ENCODE measurements around the gene WDR83.
"Not testable (repeated sequence)": the region's sequence is repeated elsewhere in the genome, so short reads cannot be mapped to it uniquely, and the experiment has no call there.

Gene WDR83

GRCh38 chr19:12666265-12667048 is at the start of gene WDR83, which contains the start of gene MAN2B1:
Gene WDR83 (plus strand): TSS chr19:12666807. CDS start chr19:12669791, 2,984 bp downstream.
Gene MAN2B1 (minus strand): TSS chr19:12666742. CDS start chr19:12666701, 41 bp downstream.
- no peak for TF ChIP-seq CTCF (IDR thresholded peaks at IDR 0.05; ENCODE audit: low read depth, low read length, missing control alignments)
- DNase-seq (ENCODE audit: extremely low read depth, low read depth): no peak

GRCh38 chr19:12617646-12618045 is 49.0 kb upstream of the WDR83 start:
- no peak for DNase-seq (ENCODE audit: extremely low read depth, low read depth)
- TF ChIP-seq CTCF (IDR thresholded peaks at IDR 0.05; ENCODE audit: low read depth, low read length, missing control alignments): no peak
- H3K4me3 ChIP-seq (replicated peaks; ENCODE audit: low read depth, low read length): no peak overlapping the region

More at GRCh38 chr19:12666265-12667048, at the start of gene WDR83, which contains the start of gene MAN2B1:
- H3K4me3 ChIP-seq (replicated peaks; ENCODE audit: low read depth, low read length): peak within 1 kb of the TSS; percentile 84

GRCh38 chr19:12621253-12622024 is 45.2 kb upstream of the WDR83 start:
- H3K4me3 ChIP-seq (replicated peaks; ENCODE audit: low read depth, low read length); DNase-seq (ENCODE audit: extremely low read depth, low read depth): not testable (repeated sequence)

GRCh38 chr19:12623361-12624031 is 43.1 kb upstream of the WDR83 start:
- TF ChIP-seq CTCF (IDR thresholded peaks at IDR 0.05; ENCODE audit: low read depth, low read length, missing control alignments): no peak
- no peak overlapping the region for H3K4me3 ChIP-seq (replicated peaks; ENCODE audit: low read depth, low read length)

GRCh38 chr19:12626958-12627357 is 39.6 kb upstream of the WDR83 start:
- DNase-seq (ENCODE audit: extremely low read depth, low read depth): no peak
- H3K4me3 ChIP-seq (replicated peaks; ENCODE audit: low read depth, low read length): no peak overlapping the region
- TF ChIP-seq CTCF (IDR thresholded peaks at IDR 0.05; ENCODE audit: low read depth, low read length, missing control alignments): no peak

More at GRCh38 chr19:12623361-12624031, 43.1 kb upstream of the WDR83 start:
- DNase-seq (ENCODE audit: extremely low read depth, low read depth): no peak

GRCh38 chr19:12628040-12629022 is 38.3 kb upstream of the WDR83 start:
- H3K4me3 ChIP-seq (replicated peaks; ENCODE audit: low read depth, low read length): no peak overlapping the region
- DNase-seq (ENCODE audit: extremely low read depth, low read depth): no peak
- TF ChIP-seq CTCF (IDR thresholded peaks at IDR 0.05; ENCODE audit: low read depth, low read length, missing control alignments): no peak
